ENCODE data around the gene ADM2.
A peak's percentile ranks its signal among the peaks of the same experiment; 100 is the strongest.

ADM2 gene

GRCh38 chr22:50469377-50470305 lies 11.7 kb upstream of the ADM2 start:
- peaks cover 32% of the 10 kb centered on the region for H3K36me3 ChIP-seq (ENCODE audit: control insufficient read depth, insufficient read depth, low read length)
- no peak overlapping the region for H3K4me3 ChIP-seq (ENCODE audit: low read length)

GRCh38 chr22:50470491-50470890 lies 10.9 kb upstream of the ADM2 start:
- Histone ChIP-seq H3K9me3 (ENCODE audit: control insufficient read depth, insufficient read depth, low read length) (no peaks in the 10 kb centered on the region), H3K27ac (ENCODE audit: low read length) (no peak overlapping the region), H3K27me3 (ENCODE audit: control insufficient read depth, insufficient read depth, low read length) (no peaks in the 10 kb centered on the region), H3K4me1 (ENCODE audit: control insufficient read depth, insufficient read depth, low read length) (peaks cover 8% of the 10 kb centered on the region), H3K36me3 (ENCODE audit: control insufficient read depth, insufficient read depth, low read length) (peaks cover 25% of the 10 kb centered on the region), H3K4me3 (ENCODE audit: low read length) (no peak overlapping the region)
- WGBS (ENCODE audit: insufficient coverage, insufficient read length) = no CpG with 5 or more reads among the region's 6 CpGs
- no peak for DNase-seq (ENCODE audit: low read depth, low spot score)

More at GRCh38 chr22:50469377-50470305, 11.7 kb upstream of the ADM2 start:
- no peaks in the 10 kb centered on the region for H3K9me3 ChIP-seq (ENCODE audit: control insufficient read depth, insufficient read depth, low read length)
- no peak for DNase-seq (ENCODE audit: low read depth, low spot score)
- WGBS (ENCODE audit: insufficient coverage, insufficient read length) = no CpG with 5 or more reads among the region's 25 CpGs
- no peaks in the 10 kb centered on the region for H3K27me3 ChIP-seq (ENCODE audit: control insufficient read depth, insufficient read depth, low read length)
- H3K27ac ChIP-seq (ENCODE audit: low read length) = no peak overlapping the region
- H3K4me1 ChIP-seq (ENCODE audit: control insufficient read depth, insufficient read depth, low read length) = peaks cover 8% of the 10 kb centered on the region

- no peak for DNase-seq (ENCODE audit: low read depth, low spot score)
- Histone ChIP-seq H3K27me3 (ENCODE audit: control insufficient read depth, insufficient read depth, low read length) (no peaks in the 10 kb centered on the region), H3K4me3 (ENCODE audit: low read length) (no peak overlapping the region), H3K4me1 (ENCODE audit: control insufficient read depth, insufficient read depth, low read length) (peaks cover 9% of the 10 kb centered on the region), H3K9me3 (ENCODE audit: control insufficient read depth, insufficient read depth, low read length) (no peaks in the 10 kb centered on the region), H3K27ac (ENCODE audit: low read length) (no peak overlapping the region), H3K36me3 (ENCODE audit: control insufficient read depth, insufficient read depth, low read length) (peaks cover 17% of the 10 kb centered on the region)
- WGBS (ENCODE audit: insufficient coverage, insufficient read length) = no CpG with 5 or more reads among the region's 21 CpGs
Measured at GRCh38 chr22:50471197-50471847, 10.0 kb upstream of the ADM2 start.

- H3K4me3 ChIP-seq (ENCODE audit: low read length) = no peak overlapping the region
- H3K27ac ChIP-seq (ENCODE audit: low read length) = no peak overlapping the region
- no peak for DNase-seq (ENCODE audit: low read depth, low spot score)
- no CpG with 5 or more reads among the region's 5 CpGs for WGBS (ENCODE audit: insufficient coverage, insufficient read length)
- H3K9me3 ChIP-seq (ENCODE audit: control insufficient read depth, insufficient read depth, low read length) = no peaks in the 10 kb centered on the region
- peaks cover 9% of the 10 kb centered on the region for H3K4me1 ChIP-seq (ENCODE audit: control insufficient read depth, insufficient read depth, low read length)
- no peaks in the 10 kb centered on the region for H3K27me3 ChIP-seq (ENCODE audit: control insufficient read depth, insufficient read depth, low read length)
- peaks cover 10% of the 10 kb centered on the region for H3K36me3 ChIP-seq (ENCODE audit: control insufficient read depth, insufficient read depth, low read length)
Measured at GRCh38 chr22:50471962-50472361, 9.4 kb upstream of the ADM2 start.

GRCh38 chr22:50473088-50473487 lies 8.3 kb upstream of the ADM2 start:
- Histone ChIP-seq H3K9me3 (ENCODE audit: control insufficient read depth, insufficient read depth, low read length) (no peaks in the 10 kb centered on the region), H3K4me3 (ENCODE audit: low read length) (no peak overlapping the region), H3K36me3 (ENCODE audit: control insufficient read depth, insufficient read depth, low read length) (no peaks in the 10 kb centered on the region; the same call in 1 of the 2 replicates), H3K4me1 (ENCODE audit: control insufficient read depth, insufficient read depth, low read length) (peaks cover 9% of the 10 kb centered on the region), H3K27me3 (ENCODE audit: control insufficient read depth, insufficient read depth, low read length) (no peaks in the 10 kb centered on the region), H3K27ac (ENCODE audit: low read length) (no peak overlapping the region)
- no CpG with 5 or more reads among the region's 6 CpGs for WGBS (ENCODE audit: insufficient coverage, insufficient read length)
- DNase-seq (ENCODE audit: low read depth, low spot score) = no peak

- no peak for DNase-seq (ENCODE audit: low read depth, low spot score)
- H3K9me3 ChIP-seq (ENCODE audit: control insufficient read depth, insufficient read depth, low read length) = no peaks in the 10 kb centered on the region
- H3K27me3 ChIP-seq (ENCODE audit: control insufficient read depth, insufficient read depth, low read length) = no peaks in the 10 kb centered on the region
- no CpG with 5 or more reads among the region's 62 CpGs for WGBS (ENCODE audit: insufficient coverage, insufficient read length)
- H3K36me3 ChIP-seq (ENCODE audit: control insufficient read depth, insufficient read depth, low read length) = no peaks in the 10 kb centered on the region
- peak overlapping the region; percentile 87 for H3K4me3 ChIP-seq (ENCODE audit: low read length)
- H3K4me1 ChIP-seq (ENCODE audit: control insufficient read depth, insufficient read depth, low read length) = peaks cover 9% of the 10 kb centered on the region
- H3K27ac ChIP-seq (ENCODE audit: low read length) = no peak overlapping the region
Measured at GRCh38 chr22:50473855-50474671, 7.3 kb upstream of the ADM2 start.

- Histone ChIP-seq H3K9me3 (ENCODE audit: control insufficient read depth, insufficient read depth, low read length) (no peaks in the 10 kb centered on the region), H3K27ac (ENCODE audit: low read length) (no peak within 1 kb of the TSS), H3K36me3 (ENCODE audit: control insufficient read depth, insufficient read depth, low read length) (no peaks in the 10 kb centered on the region), H3K4me1 (ENCODE audit: control insufficient read depth, insufficient read depth, low read length) (peaks cover 9% of the 10 kb centered on the region), H3K4me3 (ENCODE audit: low read length) (peak within 1 kb of the TSS; percentile 87), H3K27me3 (ENCODE audit: control insufficient read depth, insufficient read depth, low read length) (no peaks in the 10 kb centered on the region; the same call in 1 of the 2 replicates)
- no CpG with 5 or more reads among the region's 97 CpGs for whole genome bisulfite sequencing (ENCODE audit: insufficient coverage, insufficient read length)
- peak; percentile 72 for DNase-seq (ENCODE audit: low read depth, low spot score)
Measured at GRCh38 chr22:50474710-50475651, 6.4 kb upstream of the ADM2 start, which contains the start of gene SBF1. TSS of gene SBF1 (minus strand) at chr22:50475035. CDS start at chr22:50474840, 195 bp downstream.

- Histone ChIP-seq H3K27me3 (ENCODE audit: control insufficient read depth, insufficient read depth, low read length) (peaks cover 4% of the 10 kb centered on the region; the same call in 1 of the 2 replicates), H3K9me3 (ENCODE audit: control insufficient read depth, insufficient read depth, low read length) (no peaks in the 10 kb centered on the region), H3K4me3 (ENCODE audit: low read length) (no peak overlapping the region), H3K27ac (ENCODE audit: low read length) (no peak overlapping the region), H3K36me3 (ENCODE audit: control insufficient read depth, insufficient read depth, low read length) (no peaks in the 10 kb centered on the region), H3K4me1 (ENCODE audit: control insufficient read depth, insufficient read depth, low read length) (peaks cover 3% of the 10 kb centered on the region; the same call in 1 of the 2 replicates)
- DNase-seq (ENCODE audit: low read depth, low spot score) = no peak
- WGBS (ENCODE audit: insufficient coverage, insufficient read length) = no CpG with 5 or more reads among the region's 6 CpGs
Measured at GRCh38 chr22:50475652-50476002, 5.7 kb upstream of the ADM2 start.

- Histone ChIP-seq H3K27ac (ENCODE audit: low read length) (no peak overlapping the region), H3K4me3 (ENCODE audit: low read length) (no peak overlapping the region), H3K27me3 (ENCODE audit: control insufficient read depth, insufficient read depth, low read length) (peaks cover 4% of the 10 kb centered on the region; the same call in 1 of the 2 replicates), H3K36me3 (ENCODE audit: control insufficient read depth, insufficient read depth, low read length) (no peaks in the 10 kb centered on the region), H3K9me3 (ENCODE audit: control insufficient read depth, insufficient read depth, low read length) (no peaks in the 10 kb centered on the region), H3K4me1 (ENCODE audit: control insufficient read depth, insufficient read depth, low read length) (peaks cover 3% of the 10 kb centered on the region; the same call in 1 of the 2 replicates)
- no CpG with 5 or more reads among the region's 7 CpGs for WGBS (ENCODE audit: insufficient coverage, insufficient read length)
- no peak for DNase-seq (ENCODE audit: low read depth, low spot score)
Measured at GRCh38 chr22:50476868-50477267, 4.5 kb upstream of the ADM2 start.

All from iPS DF 6.9 (cell line).